ENCODE results near the gene FAM200A.
"Not testable (repeated sequence)": the region's sequence is repeated elsewhere in the genome, so short reads cannot be mapped to it uniquely, and the experiment has no call there.

The FAM200A gene

GRCh38 chr7:99504281-99504602 is 47.7 kb downstream of the FAM200A start:
- DNase-seq (ENCODE audit: low read depth), result no peak

- DNase-seq (ENCODE audit: low read depth), result not testable (repeated sequence)
Measured at GRCh38 chr7:99501236-99501635, 50.7 kb downstream of the FAM200A start.

GRCh38 chr7:99500637-99501009 is 51.3 kb downstream of the FAM200A start:
- no peak for DNase-seq (ENCODE audit: low read depth)

- DNase-seq (ENCODE audit: low read depth), result peak; percentile 93
Measured at GRCh38 chr7:99499721-99500636, 51.9 kb downstream of the FAM200A start, which contains the start of gene ZNF394. ZNF394 (minus strand) TSS chr7:99500281; CDS start chr7:99500093, 188 bp downstream.

GRCh38 chr7:99499371-99499720 is 52.6 kb downstream of the FAM200A start:
- DNase-seq (ENCODE audit: low read depth), result peak; percentile 17

- DNase-seq (ENCODE audit: low read depth), result no peak
Measured at GRCh38 chr7:99498546-99498944, 53.4 kb downstream of the FAM200A start.

GRCh38 chr7:99497766-99498545 is 54.0 kb downstream of the FAM200A start:
- no peak for DNase-seq (ENCODE audit: low read depth)
